IPS-15b (cell line): ENCODE data around the gene CA14.
A peak's percentile ranks its signal among the peaks of the same experiment; 100 is the strongest.

Source experiments
- H3K27me3 ChIP-seq: one replicate; pipeline ENCODE4 v1.6.1; 2013; ENCODE audit warnings: low read length; ENCODE audit not compliant: control insufficient read depth, insufficient read depth
- H3K36me3 ChIP-seq: one replicate; pipeline ENCODE4 v1.6.1; 2013; ENCODE audit warnings: low read length; ENCODE audit not compliant: control insufficient read depth, insufficient read depth
- H3K4me1 ChIP-seq: one replicate; pipeline ENCODE4 v1.6.1; 2013; ENCODE audit warnings: mild to moderate bottlenecking, low read length; ENCODE audit not compliant: control insufficient read depth, insufficient read depth
- H3K4me3 ChIP-seq: one replicate; pipeline ENCODE4 v1.5.1; 2013; ENCODE audit warnings: low read depth, low read length
- H3K9ac ChIP-seq: one replicate; pipeline ENCODE4 v1.6.1; 2013; ENCODE audit warnings: low read depth, mild to moderate bottlenecking, low read length
- H3K9me3 ChIP-seq: one replicate; pipeline ENCODE4 v1.6.1; 2013; ENCODE audit warnings: mild to moderate bottlenecking, low read length; ENCODE audit not compliant: control insufficient read depth, insufficient read depth

The CA14 gene

GRCh38 chr1:150237746-150238145, 19.8 kb upstream of the CA14 start:
- H3K9me3 ChIP-seq, result no peaks in the 10 kb centered on the region
- H3K27me3 ChIP-seq, result no peaks in the 10 kb centered on the region
- H3K36me3 ChIP-seq, result peaks cover 5% of the 10 kb centered on the region
- H3K4me1 ChIP-seq, result no peaks in the 10 kb centered on the region
- H3K9ac ChIP-seq, result no peak overlapping the region
- no peak overlapping the region for H3K4me3 ChIP-seq

- H3K27me3 ChIP-seq, result no peaks in the 10 kb centered on the region
- no peak overlapping the region for H3K4me3 ChIP-seq
- H3K9me3 ChIP-seq, result no peaks in the 10 kb centered on the region
- H3K9ac ChIP-seq, result no peak overlapping the region
- H3K4me1 ChIP-seq, result no peaks in the 10 kb centered on the region
- no peaks in the 10 kb centered on the region for H3K36me3 ChIP-seq
These were observed 14.6 kb upstream of the CA14 start for GRCh38 chr1:150243003-150243402.

GRCh38 chr1:150249936-150250335, 7.6 kb upstream of the CA14 start:
- Histone ChIP-seq H3K27me3 (no peaks in the 10 kb centered on the region), H3K9me3 (no peaks in the 10 kb centered on the region), H3K9ac (no peak overlapping the region), H3K4me1 (no peaks in the 10 kb centered on the region), H3K4me3 (no peak overlapping the region), H3K36me3 (no peaks in the 10 kb centered on the region)

- Histone ChIP-seq H3K9me3 (no peaks in the 10 kb centered on the region), H3K9ac (peak overlapping the region; percentile 95), H3K4me1 (peaks cover 19% of the 10 kb centered on the region), H3K27me3 (no peaks in the 10 kb centered on the region), H3K36me3 (peaks cover 2% of the 10 kb centered on the region), H3K4me3 (peak overlapping the region; percentile 77)
These were observed 1.4 kb upstream of the CA14 start for GRCh38 chr1:150256198-150256553.

GRCh38 chr1:150256554-150257341, 826 bp upstream of the CA14 start:
- Histone ChIP-seq H3K4me1 (peaks cover 19% of the 10 kb centered on the region), H3K36me3 (peaks cover 6% of the 10 kb centered on the region), H3K9me3 (no peaks in the 10 kb centered on the region), H3K4me3 (peak overlapping the region; percentile 77), H3K9ac (peak overlapping the region; percentile 95), H3K27me3 (no peaks in the 10 kb centered on the region)

- Histone ChIP-seq H3K4me3 (peak overlapping the region; percentile 77), H3K27me3 (no peaks in the 10 kb centered on the region), H3K9ac (peak overlapping the region; percentile 58), H3K36me3 (peaks cover 14% of the 10 kb centered on the region), H3K4me1 (peaks cover 19% of the 10 kb centered on the region), H3K9me3 (no peaks in the 10 kb centered on the region)
These were observed 1.6 kb downstream of the CA14 start for GRCh38 chr1:150259217-150259616.

- Histone ChIP-seq H3K4me1 (peaks cover 19% of the 10 kb centered on the region), H3K4me3 (peak overlapping the region; percentile 77), H3K9ac (peak overlapping the region; percentile 58), H3K9me3 (no peaks in the 10 kb centered on the region), H3K36me3 (peaks cover 22% of the 10 kb centered on the region), H3K27me3 (no peaks in the 10 kb centered on the region)
These were observed 2.4 kb downstream of the CA14 start for GRCh38 chr1:150259758-150260669.

- no peaks in the 10 kb centered on the region for H3K27me3 ChIP-seq
- no peak overlapping the region for H3K4me3 ChIP-seq
- no peaks in the 10 kb centered on the region for H3K9me3 ChIP-seq
- H3K36me3 ChIP-seq, result peaks cover 29% of the 10 kb centered on the region
- no peak overlapping the region for H3K9ac ChIP-seq
- peaks cover 14% of the 10 kb centered on the region for H3K4me1 ChIP-seq
These were observed 3.8 kb downstream of the CA14 start for GRCh38 chr1:150261367-150261766.

- no peak overlapping the region for H3K9ac ChIP-seq
These were observed 5.1 kb downstream of the CA14 start for GRCh38 chr1:150262388-150263320.

GRCh38 chr1:150263549-150263948, 6.0 kb downstream of the CA14 start:
- Histone ChIP-seq H3K36me3 (peaks cover 35% of the 10 kb centered on the region), H3K9me3 (no peaks in the 10 kb centered on the region), H3K9ac (peak overlapping the region; percentile 8), H3K4me1 (peaks cover 11% of the 10 kb centered on the region), H3K27me3 (no peaks in the 10 kb centered on the region), H3K4me3 (no peak overlapping the region)

More at GRCh38 chr1:150262388-150263320, 5.1 kb downstream of the CA14 start:
- peaks cover 35% of the 10 kb centered on the region for H3K36me3 ChIP-seq
- H3K27me3 ChIP-seq, result no peaks in the 10 kb centered on the region
- peaks cover 9% of the 10 kb centered on the region for H3K4me1 ChIP-seq
- no peak overlapping the region for H3K4me3 ChIP-seq
- H3K9me3 ChIP-seq, result no peaks in the 10 kb centered on the region

- peak overlapping the region; percentile 93 for H3K9ac ChIP-seq
- peak overlapping the region; percentile 90 for H3K4me3 ChIP-seq
- H3K4me1 ChIP-seq, result peaks cover 5% of the 10 kb centered on the region
- no peaks in the 10 kb centered on the region for H3K9me3 ChIP-seq
- no peaks in the 10 kb centered on the region for H3K27me3 ChIP-seq
- peaks cover 26% of the 10 kb centered on the region for H3K36me3 ChIP-seq
These were observed 10.3 kb downstream of the CA14 start for GRCh38 chr1:150267896-150268295.
